OCI-LY3 (cell line): ENCODE results near the gene PRKCG.

Experiments used
- EZH2phosphoT487 ChIP-seq: fragments of 200-600 bp; shearing (Covaris generic); IDR thresholded peaks from 2 replicates; pipeline ENCODE4 v1.6.1; 2018; ENCODE audit warnings: antibody characterized with exemption, mixed run types, low read depth
- TF ChIP-seq, protein P1 (sequence below): fragments of 200-600, 300-600 bp; sonication (generic); IDR thresholded peaks from 2 replicates; pipeline ENCODE4 v1.5.1; 2014; ENCODE audit warnings: antibody characterized with exemption, low read length, low read depth

DNA sequence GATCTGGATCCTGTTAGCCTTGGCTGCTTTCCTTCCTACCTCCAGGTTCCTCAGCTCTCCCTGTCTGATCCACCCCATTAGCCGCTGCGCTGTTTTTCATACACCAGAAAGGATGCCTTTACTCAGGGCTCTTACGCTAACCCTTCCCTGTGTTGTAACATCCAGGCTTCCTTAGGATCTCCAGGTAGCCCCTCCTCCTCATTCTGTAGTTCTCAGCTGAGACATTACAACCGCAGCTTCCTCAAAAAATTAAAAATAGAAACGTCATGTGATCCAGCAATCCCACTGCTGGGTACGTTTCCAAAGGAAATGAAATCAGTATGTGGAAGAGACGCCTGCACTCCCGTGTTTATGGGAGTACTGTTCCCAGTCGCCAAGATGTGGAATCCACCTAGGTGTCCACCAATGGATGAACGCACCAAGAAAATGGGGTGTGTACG lies 32.7 kb upstream of the PRKCG start:
- TF ChIP-seq, protein P1, sequence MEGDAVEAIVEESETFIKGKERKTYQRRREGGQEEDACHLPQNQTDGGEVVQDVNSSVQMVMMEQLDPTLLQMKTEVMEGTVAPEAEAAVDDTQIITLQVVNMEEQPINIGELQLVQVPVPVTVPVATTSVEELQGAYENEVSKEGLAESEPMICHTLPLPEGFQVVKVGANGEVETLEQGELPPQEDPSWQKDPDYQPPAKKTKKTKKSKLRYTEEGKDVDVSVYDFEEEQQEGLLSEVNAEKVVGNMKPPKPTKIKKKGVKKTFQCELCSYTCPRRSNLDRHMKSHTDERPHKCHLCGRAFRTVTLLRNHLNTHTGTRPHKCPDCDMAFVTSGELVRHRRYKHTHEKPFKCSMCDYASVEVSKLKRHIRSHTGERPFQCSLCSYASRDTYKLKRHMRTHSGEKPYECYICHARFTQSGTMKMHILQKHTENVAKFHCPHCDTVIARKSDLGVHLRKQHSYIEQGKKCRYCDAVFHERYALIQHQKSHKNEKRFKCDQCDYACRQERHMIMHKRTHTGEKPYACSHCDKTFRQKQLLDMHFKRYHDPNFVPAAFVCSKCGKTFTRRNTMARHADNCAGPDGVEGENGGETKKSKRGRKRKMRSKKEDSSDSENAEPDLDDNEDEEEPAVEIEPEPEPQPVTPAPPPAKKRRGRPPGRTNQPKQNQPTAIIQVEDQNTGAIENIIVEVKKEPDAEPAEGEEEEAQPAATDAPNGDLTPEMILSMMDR, result no peak
- no peak for TF ChIP-seq EZH2phosphoT487
